Natural killer cell treated with Interleukin-12 subunit alpha and Interleukin-12 subunit beta and Interleukin-15 and Interleukin-18, amount 100 ng/mL, for 72 hours (primary cell): Measurements from ENCODE around the gene CPSF2. TPM values are rescaled to one million over a fixed set of nuclear protein-coding genes. Genes with fewer than 3 reads are reported as not detected.
"Not testable (repeated sequence)": the region's sequence is repeated elsewhere in the genome, so short reads cannot be mapped to it uniquely, and the experiment has no call there.

Experiments
- ATAC-seq, 2 donors: fragments of 150-1000 bp; cut with Tn5 transposase in 1 of 2; sonication (Bioruptor Pico), chemical (Tn5 transposase) in 1 of 2; 2 replicates each; pipeline ENCODE4 v1.10.0; 2021
- DNase-seq: peaks from one replicate; pipeline ENCODE4 v3.0.0; 2022; ENCODE audit warnings: low spot score
- H3K27ac Mint-ChIP-seq, 2 donors: 1 replicate in 1 of 2; 2 replicates in 1 of 2; pipeline ENCODE4 v1.8.0; 2022; ENCODE audit warnings: mixed read lengths in 2 of 2, mild to moderate bottlenecking in 1 of 2, moderate library complexity in 1 of 2
- H3K27me3 Mint-ChIP-seq, 2 donors: 1 replicate in 1 of 2; 2 replicates in 1 of 2; pipeline ENCODE4 v1.8.0; 2022; ENCODE audit warnings: mixed read lengths in 2 of 2
- H3K36me3 Mint-ChIP-seq: one replicate; pipeline ENCODE4 v1.8.0; 2022; ENCODE audit warnings: mixed read lengths
- H3K4me1 Mint-ChIP-seq, 2 donors: 1 replicate in 1 of 2; 2 replicates in 1 of 2; pipeline ENCODE4 v1.8.0; 2022; ENCODE audit warnings: low read depth in 2 of 2, mixed read lengths in 2 of 2, mild to moderate bottlenecking in 1 of 2
- H3K4me3 Mint-ChIP-seq: one replicate; pipeline ENCODE4 v1.8.0; 2022; ENCODE audit warnings: mixed read lengths
- H3K9me3 Mint-ChIP-seq: 2 replicates; pipeline ENCODE4 v1.8.0; 2022; ENCODE audit warnings: mixed read lengths
- total RNA-seq, 2 donors: library from RNA; stranded (reverse); gene quantifications; one replicate each; pipeline ENCODE4 v1.2.3, GENCODE V29; 2022

The CPSF2 gene
- total RNA-seq, 2 donors from 2014 or later = 65.0 to 71.9 TPM

DNA sequence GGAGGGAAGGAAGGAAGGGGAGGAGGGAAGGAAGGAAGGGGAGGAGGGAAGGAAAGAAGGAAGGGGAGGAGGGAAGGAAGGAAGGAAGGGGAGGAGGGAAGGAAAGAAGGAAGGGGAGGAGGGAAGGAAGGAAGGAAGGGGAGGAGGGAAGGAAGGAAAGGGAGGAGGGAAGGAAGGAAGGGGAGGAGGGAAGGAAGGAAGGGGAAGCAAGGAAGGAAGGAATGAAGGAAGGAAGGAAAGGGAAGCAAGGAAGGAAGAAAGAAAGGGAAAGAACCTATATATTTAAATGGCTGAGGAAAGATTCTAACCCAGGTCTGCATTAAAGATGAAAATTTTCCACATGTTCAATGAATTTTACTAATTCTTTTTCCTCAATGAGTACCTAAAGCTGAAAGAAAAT, 57.4 kb downstream of the CPSF2 start:
- not testable (repeated sequence) for H3K9me3 Mint-ChIP-seq, DNase-seq, H3K36me3 Mint-ChIP-seq, H3K27ac Mint-ChIP-seq, H3K4me3 Mint-ChIP-seq, H3K27me3 Mint-ChIP-seq, H3K4me1 Mint-ChIP-seq, ATAC-seq

GRCh38 chr14:92185559-92185958, 63.8 kb downstream of the CPSF2 start:
- no peaks in the 10 kb centered on the region for H3K36me3 Mint-ChIP-seq
- no peak overlapping the region for H3K4me3 Mint-ChIP-seq
- no peaks in the 10 kb centered on the region for H3K27me3 Mint-ChIP-seq
- no peaks in the 10 kb centered on the region for H3K4me1 Mint-ChIP-seq
- no peak overlapping the region for H3K27ac Mint-ChIP-seq
- ATAC-seq (no peak), DNase-seq (no peak)
- H3K9me3 Mint-ChIP-seq = no peaks in the 10 kb centered on the region

- DNase-seq, H3K36me3 Mint-ChIP-seq, ATAC-seq, H3K27me3 Mint-ChIP-seq, H3K9me3 Mint-ChIP-seq, H3K27ac Mint-ChIP-seq, H3K4me1 Mint-ChIP-seq, H3K4me3 Mint-ChIP-seq: not testable (repeated sequence)
These were observed 65.8 kb downstream of the CPSF2 start for GRCh38 chr14:92187616-92188015.

DNA sequence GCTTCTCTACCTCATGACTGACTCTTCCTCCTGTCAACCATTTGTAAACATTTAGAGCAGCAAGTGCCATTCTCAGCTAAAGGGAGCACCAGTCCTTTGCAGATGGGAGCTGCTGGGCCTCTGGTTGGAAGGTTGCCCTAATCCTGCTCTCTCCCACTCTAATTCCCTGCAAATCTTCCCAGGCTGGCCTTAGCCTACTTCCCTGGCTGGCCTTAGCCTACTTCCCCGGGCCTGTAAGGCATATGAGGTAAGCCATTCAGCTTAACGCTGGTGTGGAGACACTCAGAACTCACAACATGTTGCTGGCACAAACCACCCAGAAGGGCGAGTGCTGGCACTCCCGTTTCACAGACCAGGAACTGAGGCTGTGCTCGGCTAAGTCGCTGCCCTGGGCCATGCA, 69.0 kb downstream of the CPSF2 start:
- ATAC-seq (no peak), DNase-seq (no peak)
- no peak overlapping the region for H3K27ac Mint-ChIP-seq
- no peaks in the 10 kb centered on the region for H3K9me3 Mint-ChIP-seq
- H3K4me1 Mint-ChIP-seq = no peaks in the 10 kb centered on the region
- H3K27me3 Mint-ChIP-seq = no peaks in the 10 kb centered on the region
- no peak overlapping the region for H3K4me3 Mint-ChIP-seq
- H3K36me3 Mint-ChIP-seq = no peaks in the 10 kb centered on the region

DNA sequence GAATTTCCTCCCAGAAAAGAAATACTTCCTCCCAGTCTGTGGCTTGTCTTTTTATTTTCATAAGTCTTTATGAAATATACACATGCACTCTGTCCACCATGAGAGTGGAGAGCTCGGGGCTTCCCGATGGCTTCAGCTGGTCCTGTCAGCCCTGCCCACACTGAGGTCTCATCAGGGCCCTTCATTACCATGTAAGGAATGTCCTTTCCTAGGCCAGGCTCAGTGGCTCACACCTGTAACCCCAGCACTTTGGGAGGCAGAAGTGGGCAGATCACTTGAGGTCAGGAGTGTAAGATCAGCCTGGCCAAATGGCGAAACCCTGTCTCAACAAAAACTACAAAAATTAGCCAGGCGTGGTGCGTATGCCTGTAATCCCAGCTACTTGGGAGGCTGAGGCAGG, 77.0 kb downstream of the CPSF2 start:
- peaks cover 18 to 29% of the 10 kb centered on the region in 2 donors for H3K27me3 Mint-ChIP-seq
- no peak for ATAC-seq
- H3K9me3 Mint-ChIP-seq = no peaks in the 10 kb centered on the region

GRCh38 chr14:92199763-92200162, 78.0 kb downstream of the CPSF2 start:
- ATAC-seq = no peak
- no peaks in the 10 kb centered on the region for H3K36me3 Mint-ChIP-seq
- peaks cover 25 to 35% of the 10 kb centered on the region in 2 donors for H3K27me3 Mint-ChIP-seq
- no peaks in the 10 kb centered on the region for H3K9me3 Mint-ChIP-seq
- no peak for DNase-seq
- H3K27ac Mint-ChIP-seq = no peak overlapping the region
- no peak overlapping the region for H3K4me3 Mint-ChIP-seq
- no peaks in the 10 kb centered on the region for H3K4me1 Mint-ChIP-seq

More for the DNA sequence above, 77.0 kb downstream of the CPSF2 start:
- Mint-ChIP-seq H3K4me1 (no peaks in the 10 kb centered on the region), H3K4me3 (no peak overlapping the region), H3K27ac (no peak overlapping the region), H3K36me3 (no peaks in the 10 kb centered on the region)
- DNase-seq = no peak

- Mint-ChIP-seq H3K36me3 (no peaks in the 10 kb centered on the region), H3K27me3 (peaks cover 25 to 29% of the 10 kb centered on the region in 2 donors), H3K4me1 (no peaks in the 10 kb centered on the region), H3K27ac (no peak overlapping the region), H3K4me3 (no peak overlapping the region), H3K9me3 (no peaks in the 10 kb centered on the region)
- no peak for ATAC-seq
- DNase-seq = no peak
These were observed 81.3 kb downstream of the CPSF2 start for GRCh38 chr14:92203116-92203515.

DNA sequence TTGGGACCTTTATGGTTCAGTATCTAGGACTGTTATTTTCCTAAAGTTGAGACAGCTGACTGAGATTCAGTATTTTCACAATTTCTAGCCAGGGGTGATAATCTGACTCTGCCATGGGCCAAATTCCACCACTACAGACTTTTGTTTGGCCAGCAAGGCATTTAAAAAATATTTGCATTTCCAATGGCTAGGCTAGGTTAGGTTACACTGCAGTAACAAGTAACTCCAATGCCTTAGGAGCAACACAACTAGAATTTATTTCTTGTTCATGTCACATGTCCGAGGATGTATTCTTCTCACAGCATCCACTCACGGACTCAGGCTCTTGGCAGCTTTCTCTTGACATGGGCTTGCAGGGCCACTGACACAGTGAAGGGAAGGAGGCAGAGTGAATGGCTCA, 83.0 kb downstream of the CPSF2 start:
- Mint-ChIP-seq H3K27me3 (peaks cover 22% of the 10 kb centered on the region in 2 donors), H3K4me3 (no peak overlapping the region), H3K4me1 (no peaks in the 10 kb centered on the region), H3K9me3 (no peaks in the 10 kb centered on the region), H3K36me3 (no peaks in the 10 kb centered on the region), H3K27ac (no peak overlapping the region)
- no peak for DNase-seq
- ATAC-seq = no peak

DNA sequence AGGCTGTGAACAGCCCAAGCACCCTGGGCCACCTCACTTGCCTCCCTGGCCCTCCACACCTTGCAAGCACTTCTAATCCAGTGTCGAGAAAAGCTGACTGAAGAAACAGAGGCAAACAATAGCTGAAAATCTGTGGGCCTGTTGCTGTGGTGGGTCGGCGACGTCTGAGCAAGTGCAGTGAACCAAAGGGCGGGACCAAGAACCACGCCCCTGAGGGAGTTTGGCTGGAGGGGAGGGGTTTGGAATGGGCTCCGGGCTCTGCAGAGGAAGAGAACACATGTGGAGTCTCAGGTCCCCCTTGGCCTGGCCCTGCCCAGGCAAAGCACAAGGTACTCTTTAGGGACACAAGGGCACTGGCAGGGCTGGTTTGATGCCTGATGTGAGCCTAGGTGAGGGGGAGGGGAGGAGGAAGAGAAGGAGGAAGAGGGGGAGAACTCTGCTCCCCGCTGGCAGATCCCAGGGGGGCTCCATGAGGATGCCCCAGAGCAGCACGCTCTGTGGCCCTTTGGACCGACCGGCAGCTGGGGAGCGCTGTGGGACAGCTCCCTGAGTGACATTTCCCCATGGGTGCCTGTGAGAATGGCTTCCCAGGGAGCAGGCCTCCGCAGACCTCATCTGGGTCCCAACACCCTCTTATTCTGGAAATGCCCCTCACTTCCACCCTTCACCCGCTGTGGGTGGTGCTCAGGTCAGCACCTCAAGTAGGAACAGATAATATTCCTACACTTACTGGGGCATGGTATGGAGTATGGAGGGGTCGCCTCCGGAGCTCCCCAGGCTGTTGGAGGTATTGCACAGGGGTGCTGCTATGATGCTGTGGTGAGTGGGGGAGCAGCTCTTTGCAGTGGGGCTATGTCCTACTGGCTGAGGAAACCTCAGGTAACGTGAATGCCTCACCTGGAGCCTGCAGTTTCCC, 85.5 kb downstream of the CPSF2 start:
- H3K4me3 Mint-ChIP-seq = no peak overlapping the region
- H3K36me3 Mint-ChIP-seq = no peaks in the 10 kb centered on the region
- H3K4me1 Mint-ChIP-seq = no peaks in the 10 kb centered on the region
- H3K27ac Mint-ChIP-seq = no peak overlapping the region
- DNase-seq = no peak
- H3K27me3 Mint-ChIP-seq = peaks cover 6 to 17% of the 10 kb centered on the region in 2 donors
- ATAC-seq = no peak
- peaks cover 4% of the 10 kb centered on the region for H3K9me3 Mint-ChIP-seq

GRCh38 chr14:92207928-92208265, 86.1 kb downstream of the CPSF2 start:
- Mint-ChIP-seq H3K9me3 (peaks cover 4% of the 10 kb centered on the region), H3K36me3 (peaks cover under 1% of the 10 kb centered on the region), H3K4me1 (no peaks in the 10 kb centered on the region), H3K27me3 (peaks cover 6 to 14% of the 10 kb centered on the region in 2 donors), H3K27ac (no peak overlapping the region), H3K4me3 (no peak overlapping the region)
- ATAC-seq = no peak
- no peak for DNase-seq

DNA sequence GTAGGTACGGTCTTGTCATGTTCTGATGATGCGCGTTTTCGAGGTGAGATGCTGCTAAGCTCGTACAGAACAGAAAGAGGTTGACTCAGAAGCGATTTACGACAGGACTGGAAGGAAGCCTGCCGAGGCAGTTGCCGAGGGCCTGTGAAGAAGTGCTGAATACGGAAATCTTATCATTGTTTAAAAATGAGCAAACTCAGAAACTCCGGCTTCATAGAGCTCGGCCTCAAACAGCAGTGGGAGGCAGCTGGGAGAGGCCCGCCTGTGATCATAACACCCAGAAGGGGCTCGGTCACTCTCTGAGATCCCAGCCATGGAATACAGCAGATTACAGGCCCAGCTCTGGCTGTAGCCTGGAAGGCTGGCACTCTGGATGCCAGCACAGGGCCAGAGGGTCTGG, 87.4 kb downstream of the CPSF2 start:
- Mint-ChIP-seq H3K4me1 (no peaks in the 10 kb centered on the region), H3K27me3 (peaks cover 6 to 10% of the 10 kb centered on the region in 2 donors), H3K27ac (no peak overlapping the region), H3K9me3 (peaks cover 4% of the 10 kb centered on the region), H3K4me3 (no peak overlapping the region), H3K36me3 (peaks cover 6% of the 10 kb centered on the region)
- DNase-seq = no peak
- ATAC-seq = no peak

DNA sequence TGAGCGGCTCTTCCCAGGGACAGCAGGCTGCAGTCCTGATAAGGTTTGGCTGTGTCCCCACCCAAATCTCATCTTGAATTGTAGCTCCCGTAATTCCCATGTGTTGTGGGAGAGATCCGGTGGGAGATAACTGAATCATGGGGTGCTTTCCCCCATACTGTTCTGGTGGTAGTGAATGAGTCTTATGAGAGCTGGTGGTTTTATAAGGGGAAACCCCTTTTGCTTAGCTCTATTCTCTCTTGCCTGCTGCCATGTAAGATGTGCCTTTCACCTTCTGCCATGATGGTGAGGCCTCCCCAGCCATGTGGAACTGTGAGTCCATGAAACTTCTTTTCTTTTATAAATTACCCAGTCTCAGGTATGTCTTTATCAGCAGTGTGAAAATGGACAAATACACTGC, 91.4 kb downstream of the CPSF2 start:
- not testable (repeated sequence) for ATAC-seq, H3K4me1 Mint-ChIP-seq, DNase-seq, H3K4me3 Mint-ChIP-seq, H3K9me3 Mint-ChIP-seq, H3K27ac Mint-ChIP-seq, H3K36me3 Mint-ChIP-seq
- peaks cover 13 to 15% of the 10 kb centered on the region in 2 donors for H3K27me3 Mint-ChIP-seq

DNA sequence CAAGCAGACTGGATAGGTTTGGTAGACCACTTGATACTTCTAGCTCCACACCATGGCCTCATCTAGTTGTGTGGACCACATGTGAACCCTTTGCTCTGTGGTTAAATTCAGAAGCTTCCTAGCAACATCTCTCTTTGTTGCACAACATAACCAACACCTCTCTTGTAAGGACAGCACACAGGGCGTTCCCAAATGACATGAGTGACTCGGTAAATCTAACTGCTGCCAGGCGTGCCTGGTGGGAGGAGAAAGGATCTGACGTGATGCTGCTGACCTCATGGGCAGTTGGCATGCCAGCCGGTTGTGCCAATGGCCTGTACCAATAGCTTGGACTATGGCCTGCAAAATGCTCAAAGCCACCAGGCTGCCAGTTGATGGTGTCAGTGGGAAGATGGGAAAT, 93.8 kb downstream of the CPSF2 start:
- Mint-ChIP-seq H3K9me3 (peaks cover 4% of the 10 kb centered on the region), H3K4me1 (peaks cover 0 to 2% of the 10 kb centered on the region in 2 donors), H3K4me3 (no peak overlapping the region), H3K36me3 (peaks cover 6% of the 10 kb centered on the region), H3K27ac (no peak overlapping the region), H3K27me3 (peaks cover 17 to 26% of the 10 kb centered on the region in 2 donors)
- no peak for DNase-seq
- peak in 1 of 2 donors; percentile 31 for ATAC-seq

DNA sequence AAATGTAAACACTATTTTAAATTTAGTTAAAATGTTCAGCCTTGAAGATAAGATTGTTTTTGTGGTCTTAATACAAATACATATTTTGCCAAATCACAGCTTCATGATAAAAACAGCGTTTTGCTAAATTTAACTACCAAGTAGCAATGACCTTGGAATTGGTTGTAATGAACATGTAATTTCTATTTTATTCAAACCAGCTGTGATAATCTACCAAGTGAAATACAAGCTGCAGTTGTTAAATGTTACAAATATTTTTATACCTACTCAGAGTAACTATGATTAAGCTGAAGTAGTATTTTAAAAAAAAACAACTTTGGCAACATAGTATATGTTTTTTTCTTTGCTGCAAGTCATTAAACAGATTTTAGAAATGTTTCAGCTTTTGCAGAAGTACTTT, 96.2 kb downstream of the CPSF2 start:
- Mint-ChIP-seq H3K36me3 (peaks cover 5% of the 10 kb centered on the region), H3K27me3 (peaks cover 16 to 26% of the 10 kb centered on the region in 2 donors), H3K4me3 (no peak overlapping the region), H3K4me1 (peaks cover 0 to 2% of the 10 kb centered on the region in 2 donors), H3K27ac (no peak overlapping the region), H3K9me3 (no peaks in the 10 kb centered on the region)
- DNase-seq (no peak), ATAC-seq (no peak)
